IMR-90 (cell line): ENCODE data around the gene LAMP5.

Experiments
- CHD1 ChIP-seq: IDR thresholded peaks from 2 replicates; pipeline ENCODE4 v1.6.1; 2012; ENCODE audit warnings: low read depth, low read length, improper control_type of control experiment
- FOS ChIP-seq: fragments of 150-350 bp; IDR thresholded peaks from 2 replicates; pipeline ENCODE4 v1.6.1; 2016; ENCODE audit warnings: low read depth, low read length
- MXI1 ChIP-seq: IDR thresholded peaks from 2 replicates; pipeline ENCODE4 v1.6.1; 2012; ENCODE audit warnings: low read depth, mild to moderate bottlenecking, low read length, moderate library complexity, borderline replicate concordance
- NFE2L2 ChIP-seq: fragments of 150-350 bp; IDR thresholded peaks from 2 replicates; pipeline ENCODE4 v1.6.1; 2016; ENCODE audit warnings: low read depth, mild to moderate bottlenecking, low read length
- POLR2A ChIP-seq: IDR thresholded peaks from 2 replicates; pipeline ENCODE4 v1.6.1; 2012; ENCODE audit warnings: mild to moderate bottlenecking, low read depth, low read length
- RCOR1 ChIP-seq: IDR thresholded peaks from 2 replicates; pipeline ENCODE4 v1.6.1; 2012; ENCODE audit warnings: mild to moderate bottlenecking, low read length, improper control_type of control experiment; ENCODE audit not compliant: insufficient replicate concordance
- RFX5 ChIP-seq: IDR thresholded peaks from 2 replicates; pipeline ENCODE4 v1.8.0; 2012; ENCODE audit warnings: low read depth, mild to moderate bottlenecking, low read length, moderate library complexity
- TF ChIP-seq, protein P1 (sequence below): conservative IDR thresholded peaks from 2 replicates; pipeline ENCODE4 v1.5.1; 2012; ENCODE audit warnings: mild to moderate bottlenecking, low read depth, low read length, improper control_type of control experiment

GRCh38 chr20:9550283-9550682, 35.9 kb downstream of the LAMP5 start:
- TF ChIP-seq, protein P1, sequence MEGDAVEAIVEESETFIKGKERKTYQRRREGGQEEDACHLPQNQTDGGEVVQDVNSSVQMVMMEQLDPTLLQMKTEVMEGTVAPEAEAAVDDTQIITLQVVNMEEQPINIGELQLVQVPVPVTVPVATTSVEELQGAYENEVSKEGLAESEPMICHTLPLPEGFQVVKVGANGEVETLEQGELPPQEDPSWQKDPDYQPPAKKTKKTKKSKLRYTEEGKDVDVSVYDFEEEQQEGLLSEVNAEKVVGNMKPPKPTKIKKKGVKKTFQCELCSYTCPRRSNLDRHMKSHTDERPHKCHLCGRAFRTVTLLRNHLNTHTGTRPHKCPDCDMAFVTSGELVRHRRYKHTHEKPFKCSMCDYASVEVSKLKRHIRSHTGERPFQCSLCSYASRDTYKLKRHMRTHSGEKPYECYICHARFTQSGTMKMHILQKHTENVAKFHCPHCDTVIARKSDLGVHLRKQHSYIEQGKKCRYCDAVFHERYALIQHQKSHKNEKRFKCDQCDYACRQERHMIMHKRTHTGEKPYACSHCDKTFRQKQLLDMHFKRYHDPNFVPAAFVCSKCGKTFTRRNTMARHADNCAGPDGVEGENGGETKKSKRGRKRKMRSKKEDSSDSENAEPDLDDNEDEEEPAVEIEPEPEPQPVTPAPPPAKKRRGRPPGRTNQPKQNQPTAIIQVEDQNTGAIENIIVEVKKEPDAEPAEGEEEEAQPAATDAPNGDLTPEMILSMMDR, result no peak
- TF ChIP-seq CHD1 (no peak), NFE2L2 (no peak), RFX5 (no peak), POLR2A (no peak), MXI1 (no peak), RCOR1 (no peak), FOS (no peak)
